ENCODE measurements around the gene SCGB3A2. TPM values are rescaled to one million over a fixed set of nuclear protein-coding genes. Genes with fewer than 3 reads are reported as not detected.

Gene SCGB3A2
- total RNA-seq, 1 donor from 2014 or later, result 1.2 TPM

DNA sequence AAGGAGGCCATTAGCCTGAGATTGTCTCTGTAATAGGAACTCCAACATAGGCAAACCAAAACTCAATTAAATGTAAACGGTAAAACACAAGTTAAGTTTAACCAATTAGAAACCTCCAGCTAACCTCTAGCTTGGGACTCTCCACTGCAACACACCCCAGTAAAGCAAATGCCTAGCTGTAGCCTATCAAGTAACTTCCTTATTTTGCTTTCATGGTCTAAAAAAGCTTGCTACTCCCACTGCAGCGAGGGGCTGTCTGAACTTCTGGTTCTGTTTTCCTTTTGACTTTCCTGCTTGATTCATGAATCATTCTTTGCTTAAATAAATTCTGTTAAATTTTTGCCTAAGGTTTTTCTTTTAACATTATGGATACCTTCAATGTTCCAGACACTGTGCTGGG, 52.3 kb downstream of the SCGB3A2 start:
- H3K27me3 Mint-ChIP-seq (ENCODE audit: unreplicated experiment), result no peaks in the 10 kb centered on the region
- H3K4me3 Mint-ChIP-seq (ENCODE audit: unreplicated experiment), result no peak overlapping the region
- no peak overlapping the region for H3K27ac Mint-ChIP-seq (ENCODE audit: unreplicated experiment)
- H3K9me3 Mint-ChIP-seq (ENCODE audit: unreplicated experiment), result peaks cover 1% of the 10 kb centered on the region
- no peaks in the 10 kb centered on the region for H3K4me1 Mint-ChIP-seq (ENCODE audit: low read depth, unreplicated experiment)
- TF ChIP-seq, protein P1, sequence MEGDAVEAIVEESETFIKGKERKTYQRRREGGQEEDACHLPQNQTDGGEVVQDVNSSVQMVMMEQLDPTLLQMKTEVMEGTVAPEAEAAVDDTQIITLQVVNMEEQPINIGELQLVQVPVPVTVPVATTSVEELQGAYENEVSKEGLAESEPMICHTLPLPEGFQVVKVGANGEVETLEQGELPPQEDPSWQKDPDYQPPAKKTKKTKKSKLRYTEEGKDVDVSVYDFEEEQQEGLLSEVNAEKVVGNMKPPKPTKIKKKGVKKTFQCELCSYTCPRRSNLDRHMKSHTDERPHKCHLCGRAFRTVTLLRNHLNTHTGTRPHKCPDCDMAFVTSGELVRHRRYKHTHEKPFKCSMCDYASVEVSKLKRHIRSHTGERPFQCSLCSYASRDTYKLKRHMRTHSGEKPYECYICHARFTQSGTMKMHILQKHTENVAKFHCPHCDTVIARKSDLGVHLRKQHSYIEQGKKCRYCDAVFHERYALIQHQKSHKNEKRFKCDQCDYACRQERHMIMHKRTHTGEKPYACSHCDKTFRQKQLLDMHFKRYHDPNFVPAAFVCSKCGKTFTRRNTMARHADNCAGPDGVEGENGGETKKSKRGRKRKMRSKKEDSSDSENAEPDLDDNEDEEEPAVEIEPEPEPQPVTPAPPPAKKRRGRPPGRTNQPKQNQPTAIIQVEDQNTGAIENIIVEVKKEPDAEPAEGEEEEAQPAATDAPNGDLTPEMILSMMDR (IDR thresholded peaks at IDR 0.05; ENCODE audit: partially characterized antibody, unreplicated experiment), result no peak
- DNase-seq, result no peak
- H3K36me3 Mint-ChIP-seq (ENCODE audit: unreplicated experiment), result no peaks in the 10 kb centered on the region

Other genes with a start within 250 kb of the SCGB3A2 start
- 88.2 TPM for gene JAKMIP2, start 96.0 kb upstream of the SCGB3A2 start, total RNA-seq (ENCODE audit: unreplicated experiment)
- not detected for gene SPINK1, start 47.0 kb upstream of the SCGB3A2 start, total RNA-seq (ENCODE audit: unreplicated experiment)
- gene C5orf46, start 27.8 kb downstream of the SCGB3A2 start, total RNA-seq (ENCODE audit: unreplicated experiment), result not detected
- 7.5 TPM for gene SPINK5, start 185.3 kb downstream of the SCGB3A2 start, total RNA-seq (ENCODE audit: unreplicated experiment)

Measured in glutamatergic neuron (in vitro differentiated cells).